DOHH2 (cell line): Measurements from ENCODE around the gene GRPEL2.

Experiments
- H3F3A ChIP-seq: fragments of 200-600 bp; sonication (generic), shearing (Covaris generic); 2 replicates; pipeline ENCODE4 v1.6.0; 2016; ENCODE audit warnings: antibody characterized with exemption, mild to moderate bottlenecking; ENCODE audit not compliant: control insufficient read depth, insufficient read depth
- H3K27ac ChIP-seq: fragments of 200-600 bp; sonication (generic); 2 replicates; pipeline ENCODE4 v1.5.1; 2014; ENCODE audit warnings: low read depth, mild to moderate bottlenecking, low read length, moderate library complexity
- H3K27me3 ChIP-seq: fragments of 200-600 bp; sonication (generic); 2 replicates; pipeline ENCODE4 v1.6.1; 2014; ENCODE audit warnings: mild to moderate bottlenecking, low read length, mixed read lengths; ENCODE audit not compliant: control insufficient read depth
- H3K36me3 ChIP-seq: fragments of 200-600 bp; sonication (generic); 2 replicates; pipeline ENCODE4 v1.6.1; 2014; ENCODE audit warnings: mild to moderate bottlenecking, low read length, moderate library complexity, mixed read lengths; ENCODE audit not compliant: control insufficient read depth
- H3K4me1 ChIP-seq: fragments of 200-600 bp; sonication (generic); 2 replicates; pipeline ENCODE4 v1.6.1; 2014; ENCODE audit warnings: mild to moderate bottlenecking, low read length, mixed read lengths; ENCODE audit not compliant: control insufficient read depth
- H3K4me2 ChIP-seq: fragments of 200-600 bp; sonication (generic); 2 replicates; pipeline ENCODE4 v1.6.0; 2014; ENCODE audit warnings: mild to moderate bottlenecking, low read length, moderate library complexity
- H3K4me3 ChIP-seq: fragments of 200-600 bp; sonication (generic); 2 replicates; pipeline ENCODE4 v1.5.1; 2014; ENCODE audit warnings: mild to moderate bottlenecking, low read length, mixed read lengths
- H3K79me2 ChIP-seq: fragments of 200-600 bp; sonication (generic); 2 replicates; pipeline ENCODE4 v1.6.1; 2014; ENCODE audit warnings: mild to moderate bottlenecking, low read length, mixed read lengths; ENCODE audit not compliant: control insufficient read depth
- H3K9me2 ChIP-seq: fragments of 200-600 bp; sonication (generic); replicated peaks from 2 replicates; pipeline ENCODE4 v1.6.1; 2014; ENCODE audit warnings: mild to moderate bottlenecking, low read length, mixed read lengths; ENCODE audit not compliant: control insufficient read depth
- H3K9me3 ChIP-seq: fragments of 200-600 bp; sonication (generic); 2 replicates; pipeline ENCODE4 v1.6.1; 2014; ENCODE audit warnings: antibody characterized with exemption, low read length, mixed read lengths; ENCODE audit not compliant: control insufficient read depth, insufficient read depth
- H4K20me1 ChIP-seq: fragments of 200-600 bp; sonication (generic); 2 replicates; pipeline ENCODE4 v1.6.0; 2014; ENCODE audit warnings: low read depth, mild to moderate bottlenecking, antibody characterized with exemption, low read length, moderate library complexity; ENCODE audit not compliant: control insufficient read depth, insufficient read depth
- CTCF ChIP-seq: fragments of 200-600 bp; sonication (generic); IDR thresholded peaks from one replicate; pipeline ENCODE4 v1.5.1; 2014; ENCODE audit warnings: antibody characterized with exemption, mild to moderate bottlenecking, low read depth, low read length; ENCODE audit not compliant: poor library complexity, severe bottlenecking
- EZH2phosphoT487 ChIP-seq: fragments of 200-600 bp; sonication (generic); IDR thresholded peaks from 2 replicates; pipeline ENCODE4 v1.6.1; 2017; ENCODE audit warnings: borderline replicate concordance, mild to moderate bottlenecking, antibody characterized with exemption, low read length, moderate library complexity, mixed read lengths

Gene GRPEL2

GRCh38 chr5:149379818-149380374 lies 34.6 kb downstream of the GRPEL2 start:
- Histone ChIP-seq H3F3A (no peaks in the 10 kb centered on the region), H3K4me3 (no peak overlapping the region), H3K4me2 (no peak overlapping the region), H3K4me1 (no peaks in the 10 kb centered on the region), H3K9me3 (no peaks in the 10 kb centered on the region), H3K27me3 (no peaks in the 10 kb centered on the region), H3K27ac (no peak overlapping the region), H3K36me3 (no peaks in the 10 kb centered on the region; the same call in 1 of the 2 replicates), H4K20me1 (0 out of 2 replicates have a peak, but pooled peaks cover 3% of the 10 kb centered on the region), H3K79me2 (no peaks in the 10 kb centered on the region), H3K9me2 (no peaks in the 10 kb centered on the region)
- no peak for TF ChIP-seq EZH2phosphoT487
- no peak for TF ChIP-seq CTCF

- Histone ChIP-seq H3K27ac (no peak overlapping the region), H3K9me2 (no peaks in the 10 kb centered on the region), H3K36me3 (no peaks in the 10 kb centered on the region), H3K79me2 (no peaks in the 10 kb centered on the region), H3K4me3 (no peak overlapping the region), H3K9me3 (no peaks in the 10 kb centered on the region), H3F3A (no peaks in the 10 kb centered on the region), H3K4me1 (no peaks in the 10 kb centered on the region), H3K27me3 (no peaks in the 10 kb centered on the region), H3K4me2 (no peak overlapping the region), H4K20me1 (0 out of 2 replicates have a peak, but pooled peaks cover 3% of the 10 kb centered on the region)
- TF ChIP-seq EZH2phosphoT487 (no peak), CTCF (no peak)
Measured at GRCh38 chr5:149380466-149381121, 35.3 kb downstream of the GRPEL2 start.

GRCh38 chr5:149381261-149381985 lies 36.1 kb downstream of the GRPEL2 start:
- H3K27me3 ChIP-seq: no peaks in the 10 kb centered on the region
- H3K4me3 ChIP-seq: no peak overlapping the region
- H4K20me1 ChIP-seq: 0 out of 2 replicates have a peak, but pooled peaks cover 3% of the 10 kb centered on the region
- no peaks in the 10 kb centered on the region for H3K9me2 ChIP-seq
- no peaks in the 10 kb centered on the region for H3K4me1 ChIP-seq
- no peak overlapping the region for H3K27ac ChIP-seq
- H3F3A ChIP-seq: no peaks in the 10 kb centered on the region
- TF ChIP-seq CTCF (no peak), EZH2phosphoT487 (no peak)
- H3K36me3 ChIP-seq: no peaks in the 10 kb centered on the region
- no peaks in the 10 kb centered on the region for H3K9me3 ChIP-seq
- no peak overlapping the region for H3K4me2 ChIP-seq
- no peaks in the 10 kb centered on the region for H3K79me2 ChIP-seq
